ENCODE data around the gene PPP3CA.

PPP3CA gene

DNA sequence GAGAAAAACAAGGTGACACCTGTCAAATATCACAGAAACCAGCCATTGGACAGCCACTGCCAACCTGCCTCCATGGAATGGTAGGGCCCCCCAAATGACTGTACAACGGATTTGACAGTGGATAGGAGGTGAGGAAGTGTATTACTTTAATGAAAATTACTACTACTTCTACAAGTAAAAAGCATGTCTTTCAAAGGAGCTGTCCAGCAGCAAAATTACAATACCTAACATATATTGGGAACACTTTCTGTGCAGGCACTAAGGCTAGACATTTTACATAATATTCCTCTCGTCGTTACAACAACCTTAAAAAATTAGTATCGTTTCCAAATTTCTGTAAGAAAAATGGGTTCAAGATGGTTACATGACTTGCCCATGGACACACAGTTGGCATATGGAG is 14.9 kb downstream of the PPP3CA start:
- in situ Hi-C loops (cut with MboI; ENCODE audit: low sequenced_read_pairs): no loop called here

DNA sequence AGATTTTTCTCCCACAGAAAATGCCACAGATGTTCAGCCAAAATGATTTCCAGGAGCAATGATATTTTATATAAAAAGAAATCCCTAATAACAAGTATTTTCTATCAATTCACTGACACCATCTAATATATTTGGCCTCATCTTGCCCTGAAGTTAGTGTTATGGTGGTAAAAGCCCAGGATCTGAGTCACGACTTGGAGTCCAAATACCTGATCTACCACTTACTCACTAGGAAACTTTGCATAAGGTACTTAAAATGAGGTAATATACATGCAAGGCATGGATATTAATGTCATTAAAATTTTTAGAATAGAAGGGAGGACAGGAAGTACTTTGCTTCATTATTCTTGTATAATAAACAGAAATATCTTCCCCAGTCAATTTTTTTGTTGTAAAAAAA is 16.3 kb downstream of the PPP3CA start:
- in situ Hi-C loops (cut with MboI; ENCODE audit: low sequenced_read_pairs): no loop called here

DNA sequence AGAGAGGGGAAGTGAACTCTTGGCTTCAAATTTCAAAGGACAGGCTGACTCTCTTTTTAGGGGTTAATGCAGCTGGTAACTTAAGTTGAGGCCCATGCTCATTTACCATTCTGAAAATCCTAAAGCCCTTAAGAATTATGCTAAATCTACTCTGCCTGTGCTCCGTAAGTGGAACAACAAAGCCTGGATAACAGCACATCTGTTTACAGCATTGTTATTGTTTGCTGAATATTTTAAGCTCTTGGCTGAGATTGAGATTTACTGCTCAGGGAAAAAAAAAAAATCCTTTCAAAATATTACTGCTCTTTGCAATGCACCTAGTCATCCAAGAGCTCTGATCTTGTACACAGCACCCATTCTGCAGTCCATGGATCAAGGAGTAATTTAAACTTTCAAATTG is 17.7 kb downstream of the PPP3CA start:
- in situ Hi-C loops (cut with MboI; ENCODE audit: low sequenced_read_pairs): no loop called here

DNA sequence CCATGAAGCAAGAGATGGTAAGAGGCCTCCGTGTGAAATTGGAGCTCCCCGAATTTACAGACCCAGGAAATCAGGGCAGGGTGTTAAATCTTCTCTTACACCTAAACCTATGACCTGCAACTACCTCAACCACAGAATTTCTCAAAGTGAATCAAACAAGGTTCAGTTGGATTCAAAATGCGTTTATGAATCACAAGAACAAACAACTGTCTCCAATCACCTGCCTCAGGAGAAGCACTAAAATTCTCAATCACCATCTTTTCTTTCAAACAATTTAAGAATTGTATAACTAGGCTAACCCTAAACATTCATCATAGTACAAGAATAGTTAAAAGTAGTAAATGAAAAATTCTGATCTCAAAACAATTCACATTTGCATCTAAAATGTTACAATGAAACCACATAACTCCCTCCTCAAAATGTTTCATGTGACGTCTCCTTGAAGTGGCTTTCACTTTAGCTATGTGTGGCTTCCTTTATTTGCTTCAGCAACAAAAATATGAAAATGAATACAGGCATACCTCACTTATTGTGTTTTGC is 19.2 kb downstream of the PPP3CA start:
- in situ Hi-C loops (cut with MboI; ENCODE audit: low sequenced_read_pairs): no loop called here

DNA sequence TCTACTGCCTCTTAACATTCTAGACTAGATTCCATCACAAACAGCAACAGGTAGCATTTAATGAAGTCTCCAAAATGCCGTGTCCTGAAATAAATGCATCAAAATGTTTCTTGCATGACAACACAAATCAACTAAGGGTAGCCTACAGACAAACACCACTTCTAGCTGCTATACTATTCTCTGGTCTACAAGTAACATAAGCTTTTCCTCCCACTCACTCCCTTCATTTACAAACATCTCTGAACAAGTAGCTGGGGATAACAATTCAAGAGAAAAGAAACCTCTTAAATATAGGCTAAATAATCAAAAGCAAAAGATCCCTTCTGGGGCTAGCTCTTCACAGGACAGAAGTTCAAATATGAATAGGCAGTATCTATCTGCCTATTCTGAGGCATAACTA is 20.8 kb downstream of the PPP3CA start:
- in situ Hi-C loops (cut with MboI; ENCODE audit: low sequenced_read_pairs): no loop called here

DNA sequence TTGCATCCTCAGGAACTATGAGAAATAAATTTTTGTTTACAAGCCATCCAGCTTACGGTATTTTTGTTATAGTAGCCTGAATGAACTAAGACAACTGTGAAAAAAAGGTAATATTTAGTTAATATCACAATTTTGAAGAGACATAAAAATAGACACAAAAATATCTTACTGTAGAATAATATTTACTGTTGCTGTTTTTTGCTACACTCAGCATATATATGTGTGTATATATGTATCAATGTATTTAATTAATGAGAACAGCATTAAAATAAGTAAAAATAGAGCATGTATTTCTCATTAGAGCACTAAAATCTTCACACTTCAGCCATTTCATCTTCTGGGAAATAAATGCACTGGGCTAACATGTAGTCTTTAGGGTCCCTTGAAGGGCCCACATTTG is 24.6 kb downstream of the PPP3CA start:
- in situ Hi-C loops (cut with MboI; ENCODE audit: low sequenced_read_pairs): no loop called here

DNA sequence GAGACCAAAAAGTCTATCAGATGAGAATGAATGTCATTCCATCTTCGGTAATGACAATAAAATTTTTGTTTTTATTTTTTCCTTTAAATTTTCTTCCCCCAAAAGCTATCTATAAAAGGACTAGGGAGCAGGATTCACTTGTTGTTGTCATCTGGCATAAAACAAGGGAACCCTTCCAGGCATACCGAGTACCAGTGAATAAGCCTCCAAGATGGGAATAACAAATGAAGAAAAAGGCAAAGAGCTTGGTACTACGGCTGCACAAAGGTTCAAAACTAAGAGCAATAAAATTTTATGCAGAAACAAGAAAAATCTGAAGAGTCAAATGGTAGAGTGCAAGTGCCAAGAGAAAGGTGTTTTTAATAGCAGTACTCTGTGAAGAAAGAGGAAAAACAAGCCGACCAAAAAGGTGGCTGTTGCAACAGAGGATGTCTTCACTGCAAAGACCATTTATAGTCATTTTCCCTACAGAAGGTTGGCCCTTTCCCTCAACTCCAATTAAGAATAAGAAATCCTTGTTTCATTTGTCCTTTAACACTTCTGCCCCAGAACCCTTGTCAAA is 25.8 kb downstream of the PPP3CA start:
- in situ Hi-C loops (cut with MboI; ENCODE audit: low sequenced_read_pairs): no loop called here

DNA sequence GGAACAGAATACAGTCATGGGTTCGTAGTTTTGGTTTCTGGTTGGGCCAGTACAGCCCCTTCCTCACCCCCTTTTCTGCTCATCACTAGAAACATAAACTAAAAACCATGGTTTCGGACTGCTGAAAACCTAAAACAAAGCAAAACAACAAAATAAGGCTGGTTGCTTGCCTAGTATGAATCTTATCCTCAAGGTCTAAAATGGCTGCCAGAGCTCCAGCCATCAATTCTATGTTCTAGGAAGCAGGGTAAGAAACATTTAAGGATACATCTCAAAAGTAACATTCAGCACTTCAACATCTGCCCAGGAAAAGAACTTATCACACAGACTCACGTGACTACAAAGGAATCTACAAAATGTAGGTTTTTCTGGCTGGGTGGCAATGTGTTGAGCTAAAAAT is 31.5 kb downstream of the PPP3CA start:
- in situ Hi-C loops (cut with MboI; ENCODE audit: low sequenced_read_pairs): no loop called here

DNA sequence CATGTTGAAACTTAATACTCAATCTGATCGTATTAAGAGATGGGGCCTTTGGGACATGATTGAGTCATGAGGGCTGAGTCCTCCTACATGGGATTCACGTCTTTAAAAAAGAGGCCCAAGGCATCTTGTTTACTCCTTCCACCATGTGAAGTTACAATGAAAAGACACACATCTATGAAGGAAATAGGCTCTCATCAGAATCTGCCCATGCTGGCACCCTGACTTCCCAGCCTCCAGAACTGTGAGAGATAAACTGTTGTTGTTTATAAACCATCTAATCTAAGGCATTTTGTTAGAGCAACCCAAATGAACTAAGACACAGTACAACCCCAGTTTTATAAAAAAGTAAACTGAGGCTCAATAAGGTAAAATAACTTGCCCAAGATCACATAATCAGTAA is 32.3 kb downstream of the PPP3CA start:
- in situ Hi-C loops (cut with MboI; ENCODE audit: low sequenced_read_pairs): no loop called here

DNA sequence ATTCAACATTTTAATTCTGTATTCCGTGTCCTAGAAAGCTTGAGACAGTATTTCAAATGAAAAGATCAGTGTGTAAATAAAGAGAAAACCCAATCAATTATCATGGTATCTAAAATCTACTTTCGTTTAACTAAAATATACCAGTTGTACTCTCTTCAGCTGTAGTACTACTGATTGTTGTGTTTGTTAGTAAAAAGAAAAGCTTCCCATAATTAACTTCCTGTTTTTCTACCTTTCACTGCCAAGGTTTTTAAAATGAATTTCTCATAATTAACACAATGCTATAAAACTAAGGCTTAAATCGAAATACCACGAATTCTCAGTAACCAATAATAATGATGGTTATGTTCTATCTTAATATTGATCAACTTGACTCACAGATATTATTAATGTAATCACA is 37.4 kb downstream of the PPP3CA start:
- in situ Hi-C loops (cut with MboI; ENCODE audit: low sequenced_read_pairs): no loop called here

DNA sequence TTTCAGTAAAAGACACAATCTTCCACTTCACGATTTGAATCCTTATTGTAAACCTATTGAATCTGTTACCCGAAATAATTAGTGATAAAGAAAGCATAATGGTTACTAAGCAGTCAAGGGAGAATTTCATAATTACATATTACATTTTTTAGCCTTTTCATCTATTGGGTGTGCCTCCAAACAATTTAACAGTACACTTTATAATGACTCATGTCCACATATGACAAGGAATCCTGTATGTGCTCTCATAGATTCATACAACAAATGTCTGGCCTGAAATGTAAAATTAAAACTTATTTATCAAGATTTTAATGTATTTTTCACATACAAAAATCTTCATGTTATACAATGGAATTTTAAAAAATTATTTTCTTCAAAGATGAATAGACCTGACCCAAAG is 39.4 kb downstream of the PPP3CA start:
- in situ Hi-C loops (cut with MboI; ENCODE audit: low sequenced_read_pairs): no loop called here

DNA sequence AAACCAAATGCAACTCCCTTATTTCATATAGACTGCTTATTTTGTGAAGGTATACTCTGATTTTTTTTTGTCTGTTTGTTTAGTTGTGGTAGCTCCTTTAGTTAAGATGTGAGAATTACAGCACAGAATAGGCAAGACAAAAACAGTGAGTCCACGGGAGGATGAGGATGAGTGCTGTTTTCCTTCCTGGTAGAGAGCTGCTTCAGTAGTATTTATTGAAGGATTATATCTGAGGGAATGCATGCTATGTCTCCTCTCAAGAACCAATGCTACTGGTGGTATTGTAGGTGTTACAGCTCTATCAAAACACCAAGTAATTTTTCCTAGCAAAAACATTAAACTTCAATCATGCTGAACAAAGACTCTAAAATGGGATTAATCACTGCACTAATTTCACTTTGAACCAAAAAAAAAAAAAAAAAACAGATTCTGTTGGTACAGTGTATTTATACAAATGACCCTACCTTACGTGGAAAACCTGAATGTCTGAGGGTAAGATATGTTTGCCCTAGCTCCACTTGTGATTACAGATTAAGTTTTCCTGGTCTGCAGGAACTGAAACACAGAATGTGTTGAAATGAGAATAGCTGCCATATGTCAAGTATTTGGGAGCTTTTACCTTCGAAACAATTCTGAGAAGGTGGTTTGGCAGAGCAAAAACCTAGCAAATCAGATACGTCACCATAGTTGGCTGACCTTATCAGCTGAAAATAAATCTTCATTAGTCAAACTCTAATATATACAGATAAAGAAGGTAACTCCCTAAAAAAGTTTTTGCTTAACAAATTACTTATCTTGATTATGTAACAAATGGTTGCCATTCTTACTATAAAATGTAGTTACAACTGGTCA is 40.3 kb downstream of the PPP3CA start:
- in situ Hi-C loops (cut with MboI; ENCODE audit: low sequenced_read_pairs): no loop called here

DNA sequence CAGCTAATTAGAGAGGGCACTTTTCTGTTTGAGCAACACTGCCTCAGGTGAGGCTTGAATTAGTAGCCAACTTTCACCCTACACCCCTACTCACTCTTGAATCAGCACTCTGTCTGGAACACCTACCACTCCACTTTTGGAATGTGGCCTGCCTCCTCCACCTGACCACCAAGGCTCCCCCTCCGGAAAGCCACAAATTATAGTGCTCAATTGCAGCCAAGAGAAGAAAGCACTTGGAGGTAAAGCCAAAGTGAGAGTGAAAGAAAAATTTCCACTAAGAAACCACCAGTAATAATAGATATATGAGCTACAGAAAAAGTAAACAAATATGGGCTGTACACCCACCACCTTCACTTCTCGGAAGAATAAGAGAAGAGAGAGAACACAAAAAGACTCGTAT is 41.1 kb downstream of the PPP3CA start:
- in situ Hi-C loops (cut with MboI; ENCODE audit: low sequenced_read_pairs): no loop called here

DNA sequence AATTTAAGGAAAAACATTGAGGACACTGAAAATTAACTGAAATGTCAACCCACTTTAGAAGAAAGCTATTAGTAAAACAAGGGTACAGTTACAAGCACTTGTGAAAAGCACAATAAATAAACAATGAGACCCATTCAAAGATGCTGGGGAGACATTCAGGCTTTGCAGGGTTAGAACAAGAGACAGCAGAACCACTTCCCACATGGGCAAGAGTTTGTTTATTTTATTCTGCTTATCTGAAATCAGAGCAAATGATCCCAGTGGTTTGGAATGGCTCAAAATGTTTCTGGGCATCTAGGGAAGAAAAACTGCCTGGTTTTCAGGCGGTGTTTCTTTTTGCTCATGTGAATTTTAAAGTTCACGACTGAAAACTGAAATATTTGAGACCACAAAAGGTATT is 42.4 kb downstream of the PPP3CA start:
- in situ Hi-C loops (cut with MboI; ENCODE audit: low sequenced_read_pairs): no loop called here

DNA sequence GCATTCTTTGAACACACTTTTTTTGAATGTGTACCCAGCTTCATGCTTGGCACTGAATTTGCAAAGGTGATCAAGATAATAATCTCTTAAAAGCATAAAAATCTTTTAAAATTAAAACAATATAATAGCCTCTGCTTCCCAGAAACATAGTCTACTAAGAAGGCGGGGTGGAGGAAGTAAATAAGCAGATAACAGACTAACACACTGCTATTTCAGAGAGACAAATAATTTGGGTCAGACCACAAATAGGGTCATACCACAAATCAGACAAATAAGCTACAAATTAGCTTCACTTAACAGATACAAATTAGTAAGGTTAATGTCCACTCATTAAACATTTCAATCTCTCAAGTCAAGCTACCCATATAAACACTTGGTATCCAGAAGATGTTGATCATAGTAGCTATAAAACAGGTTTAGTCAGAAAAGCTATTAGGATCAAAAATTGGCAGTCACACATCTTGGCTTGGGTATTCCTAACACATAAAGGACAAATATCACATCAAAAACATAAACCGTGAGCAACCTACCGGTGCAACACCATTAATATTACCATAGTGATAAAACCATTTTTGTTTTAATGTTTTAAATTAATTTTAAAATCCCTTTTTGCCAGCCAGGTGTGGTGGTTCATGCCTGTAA is 47.3 kb downstream of the PPP3CA start:
- in situ Hi-C loops (cut with MboI; ENCODE audit: low sequenced_read_pairs): no loop called here

DNA sequence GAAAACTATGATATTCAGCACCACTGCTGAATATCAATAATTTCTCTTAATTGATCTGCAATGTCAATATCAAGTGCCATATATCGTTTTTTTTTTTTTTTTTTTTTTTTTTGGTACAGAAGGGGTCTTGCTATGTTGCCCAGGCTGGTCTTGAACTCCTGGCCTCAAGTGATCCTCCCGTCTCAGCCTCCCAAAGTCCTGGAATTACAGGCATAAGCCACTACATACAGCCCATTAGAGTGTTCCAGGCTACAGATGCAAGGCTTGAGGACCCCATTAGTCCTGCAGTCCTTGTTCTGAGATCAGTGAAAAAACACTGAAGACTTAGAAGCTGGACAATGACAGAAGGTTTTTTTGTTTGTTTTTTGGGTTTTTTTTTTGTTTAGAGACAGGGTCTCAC is 48.3 kb downstream of the PPP3CA start:
- in situ Hi-C loops (cut with MboI; ENCODE audit: low sequenced_read_pairs): no loop called here

DNA sequence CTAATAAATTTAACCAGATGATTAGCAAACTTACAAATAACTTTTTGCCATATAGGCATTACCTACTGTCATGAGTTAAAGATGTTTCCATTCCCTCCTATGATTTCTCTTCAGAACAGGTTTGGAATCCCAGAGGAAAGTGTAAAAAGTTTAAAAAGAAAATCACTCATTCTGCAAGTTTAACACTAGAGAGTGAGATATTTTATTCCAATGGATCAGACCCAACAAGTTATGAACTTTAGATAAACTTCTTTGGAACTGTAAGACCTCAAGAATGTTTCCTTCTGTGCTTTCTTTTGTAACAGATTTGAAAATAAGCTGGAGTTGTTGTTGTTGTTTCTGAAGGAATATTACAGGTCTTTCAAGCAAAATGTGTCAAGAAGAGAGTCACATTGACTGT is 51.6 kb downstream of the PPP3CA start:
- in situ Hi-C loops (cut with MboI; ENCODE audit: low sequenced_read_pairs): no loop called here

DNA sequence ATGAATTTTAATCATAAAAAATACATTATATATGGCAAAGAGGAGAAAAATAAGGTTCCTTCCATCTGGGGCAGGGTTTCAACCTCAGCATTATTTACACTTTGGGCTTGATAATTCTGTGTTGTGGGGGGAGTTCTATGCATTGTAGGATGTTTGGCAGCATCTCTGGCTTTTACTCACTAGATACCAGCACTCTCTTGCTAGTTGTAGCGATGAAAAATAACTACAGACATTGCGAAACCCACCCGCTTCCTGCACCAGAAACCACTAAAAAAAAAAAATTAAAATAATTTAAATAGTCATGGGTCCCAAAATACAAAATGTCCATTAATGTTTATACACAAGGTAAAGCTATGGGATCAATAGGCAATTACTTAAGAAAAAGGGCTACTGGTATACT is 52.7 kb downstream of the PPP3CA start:
- in situ Hi-C loops (cut with MboI; ENCODE audit: low sequenced_read_pairs): no loop called here

DNA sequence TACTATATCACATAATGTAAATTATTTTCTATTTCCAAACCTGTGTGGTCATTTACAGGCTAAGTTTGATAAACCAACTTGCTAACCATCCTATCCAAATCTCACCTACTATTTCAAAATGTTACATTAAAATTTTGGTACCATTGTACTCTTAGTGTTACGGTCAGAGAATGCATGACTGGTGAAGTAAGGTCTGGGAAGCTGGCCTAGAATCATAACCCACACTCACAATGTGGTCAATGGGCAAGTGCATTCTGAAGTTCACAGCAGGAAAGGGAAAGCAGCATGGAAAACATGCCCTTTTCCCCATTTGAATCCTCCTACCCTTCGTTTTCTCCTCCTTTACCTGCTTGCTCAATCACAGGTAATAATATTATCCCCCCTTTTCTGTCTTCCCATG is 54.4 kb downstream of the PPP3CA start:
- in situ Hi-C loops (cut with MboI; ENCODE audit: low sequenced_read_pairs): no loop called here

DNA sequence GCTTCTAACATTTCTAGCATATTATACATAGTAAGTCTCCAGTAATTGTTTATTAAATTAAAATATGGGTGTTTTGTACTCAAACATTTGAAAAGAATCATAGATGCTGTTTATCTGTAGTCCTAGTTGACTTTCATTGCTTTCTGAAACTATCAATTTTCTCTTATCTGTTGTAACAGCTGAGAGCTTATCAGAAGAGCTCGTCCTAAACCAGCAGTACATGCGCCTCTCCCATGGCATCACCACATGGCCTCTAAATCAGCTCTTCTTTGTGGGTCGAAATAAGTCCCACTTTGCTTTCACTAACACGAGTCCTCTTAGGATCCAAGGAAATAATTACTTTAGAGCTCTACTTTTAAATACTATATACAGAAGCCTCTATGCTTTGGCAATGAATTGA is 55.1 kb downstream of the PPP3CA start:
- in situ Hi-C loops (cut with MboI; ENCODE audit: low sequenced_read_pairs): no loop called here

DNA sequence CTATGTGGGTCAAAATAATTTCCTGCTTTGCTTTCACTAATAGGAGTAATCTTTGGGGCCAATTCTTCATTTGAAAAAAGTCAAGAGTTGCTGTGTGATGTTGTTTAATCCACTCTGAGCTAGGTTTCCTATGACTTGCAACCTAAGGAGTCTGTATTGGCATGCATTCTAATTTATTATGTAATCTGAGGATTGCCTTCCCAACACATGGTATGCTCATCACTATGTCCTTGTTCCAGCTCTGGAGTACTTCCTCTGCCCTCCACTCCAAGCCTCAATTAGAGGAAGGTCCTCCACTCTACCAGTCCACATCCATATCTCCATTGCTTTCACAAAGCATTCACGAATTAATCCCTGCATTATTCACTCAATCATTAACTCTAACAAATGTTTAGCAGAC is 56.1 kb downstream of the PPP3CA start:
- in situ Hi-C loops (cut with MboI; ENCODE audit: low sequenced_read_pairs): no loop called here

DNA sequence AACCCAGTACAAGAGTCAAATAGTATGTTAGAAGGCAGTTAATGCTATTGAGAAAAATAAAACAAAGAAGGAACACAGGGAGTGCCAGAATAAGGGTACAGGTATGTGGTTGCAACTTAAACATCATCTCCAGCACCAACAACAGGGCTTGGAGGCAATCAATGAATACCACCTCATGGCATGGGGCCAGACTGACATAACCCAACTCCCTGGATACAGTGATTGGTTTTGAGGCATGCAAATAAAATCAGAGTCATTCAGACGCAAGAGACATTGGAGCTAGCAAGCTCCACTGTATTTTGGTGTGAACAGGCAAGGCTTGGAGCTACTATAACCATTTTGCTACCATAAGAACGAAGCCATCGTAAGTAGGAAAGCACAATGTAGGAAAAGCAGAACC is 56.7 kb downstream of the PPP3CA start:
- in situ Hi-C loops (cut with MboI; ENCODE audit: low sequenced_read_pairs): no loop called here
